DMS153 (cell line): ENCODE data around the gene RNU1-3.
"Not testable (repeated sequence)": the region's sequence is repeated elsewhere in the genome, so short reads cannot be mapped to it uniquely, and the experiment has no call there.

Source experiments
- DNase-seq: peaks from one replicate; lab custom pipeline; 2025; lab: John Stamatoyannopoulos, UW

Gene RNU1-3

GRCh38 chr1:16656574-16656973 is 10.2 kb downstream of the RNU1-3 start:
- DNase-seq = not testable (repeated sequence)

DNA sequence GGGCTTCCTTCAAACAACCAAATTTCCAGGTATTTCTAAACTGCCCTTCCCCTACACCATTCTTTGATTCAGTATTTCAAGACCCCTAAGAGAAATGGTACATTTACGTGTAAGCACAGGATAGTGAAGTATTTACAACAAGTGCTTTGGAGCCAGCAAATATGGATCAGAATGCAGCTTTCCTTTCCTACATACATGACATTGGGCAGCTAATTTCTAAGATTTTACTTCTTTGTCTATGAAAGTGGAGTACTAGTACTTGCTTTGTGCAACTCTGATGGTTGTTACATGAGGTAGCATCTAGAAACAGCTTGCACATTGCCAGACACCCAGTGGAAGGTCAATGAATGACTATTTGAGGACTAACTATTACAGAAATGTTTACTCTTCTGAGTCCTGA is 15.2 kb downstream of the RNU1-3 start:
- DNase-seq = not testable (repeated sequence)

- DNase-seq = not testable (repeated sequence)
Observed at GRCh38 chr1:16649960-16650359, 16.8 kb downstream of the RNU1-3 start.

GRCh38 chr1:16649390-16649789 is 17.4 kb downstream of the RNU1-3 start:
- not testable (repeated sequence) for DNase-seq

DNA sequence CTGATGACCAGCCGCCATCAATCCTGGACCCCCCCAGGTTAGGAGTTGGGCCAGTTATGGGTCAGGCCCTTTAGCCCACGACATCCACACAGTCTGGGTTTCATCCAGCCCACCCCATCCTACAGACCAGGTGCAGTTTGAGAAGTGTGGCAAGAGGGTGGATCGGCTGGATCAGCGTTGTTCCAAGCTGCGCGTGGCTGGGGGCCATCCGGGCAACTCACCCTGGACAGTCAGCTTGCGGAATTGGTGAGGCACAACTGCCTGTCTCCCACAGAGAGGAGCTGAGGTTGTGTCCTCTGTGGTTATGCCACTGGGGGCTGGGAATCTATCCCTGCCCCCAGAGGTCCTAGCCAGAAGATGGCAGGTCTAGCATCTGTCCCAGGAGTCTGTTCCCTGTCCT is 18.0 kb downstream of the RNU1-3 start:
- not testable (repeated sequence) for DNase-seq

DNA sequence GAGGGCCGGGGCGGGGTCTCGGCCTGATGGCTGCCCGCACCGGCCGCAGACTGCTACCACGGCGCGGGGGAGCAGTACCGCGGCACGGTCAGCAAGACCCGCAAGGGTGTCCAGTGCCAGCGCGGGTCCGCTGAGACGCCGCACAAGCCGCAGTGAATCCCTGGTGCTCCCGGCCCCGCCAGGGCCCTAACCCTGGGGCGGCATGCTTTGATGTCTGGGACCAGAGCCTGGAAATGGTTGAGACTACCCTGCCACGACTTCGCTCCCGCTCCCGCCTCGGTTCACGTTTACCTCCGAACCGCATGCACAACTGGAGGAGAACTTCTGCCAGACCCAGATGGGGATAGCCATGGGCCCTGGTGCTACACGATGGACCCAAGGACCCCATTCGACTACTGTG is 18.5 kb downstream of the RNU1-3 start:
- not testable (repeated sequence) for DNase-seq

DNA sequence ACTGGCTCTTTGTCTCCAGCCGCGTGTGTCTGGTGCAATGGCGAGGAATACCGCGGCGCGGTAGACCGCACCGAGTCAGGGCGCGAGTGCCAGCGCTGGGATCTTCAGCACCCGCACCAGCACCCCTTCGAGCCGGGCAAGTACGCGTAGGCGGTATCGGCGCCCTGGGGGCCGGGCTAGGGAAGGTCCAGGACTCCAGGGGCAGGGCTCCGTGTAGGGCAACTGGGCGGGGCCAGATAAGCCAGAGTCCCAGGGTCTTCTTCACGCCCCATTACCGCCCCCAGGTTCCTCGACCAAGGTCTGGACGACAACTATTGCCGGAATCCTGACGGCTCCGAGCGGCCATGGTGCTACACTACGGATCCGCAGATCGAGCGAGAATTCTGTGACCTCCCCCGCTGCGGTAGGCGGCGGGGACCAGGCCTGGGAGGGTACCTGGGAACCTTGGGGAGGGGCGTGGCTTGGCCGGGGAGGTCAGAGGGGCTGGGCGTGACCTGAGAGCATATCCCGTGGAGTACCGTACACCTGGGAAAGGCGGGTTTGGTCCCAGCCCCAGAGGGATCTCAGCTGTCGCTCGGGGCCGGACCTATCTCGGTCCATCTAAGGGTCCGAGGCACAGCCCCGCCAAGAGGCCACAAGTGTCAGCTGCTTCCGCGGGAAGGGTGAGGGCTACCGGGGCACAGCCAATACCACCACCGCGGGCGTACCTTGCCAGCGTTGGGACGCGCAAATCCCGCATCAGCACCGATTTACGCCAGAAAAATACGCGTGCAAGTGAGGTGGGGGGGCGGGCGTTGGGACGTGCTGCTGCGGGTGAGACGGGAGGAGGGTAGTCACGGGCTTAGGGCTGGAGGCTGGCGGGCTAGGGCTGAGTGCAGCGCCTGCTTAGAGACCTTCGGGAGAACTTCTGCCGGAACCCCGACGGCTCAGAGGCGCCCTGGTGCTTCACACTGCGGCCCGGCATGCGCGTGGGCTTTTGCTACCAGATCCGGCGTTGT is 19.3 kb downstream of the RNU1-3 start:
- not testable (repeated sequence) for DNase-seq

DNA sequence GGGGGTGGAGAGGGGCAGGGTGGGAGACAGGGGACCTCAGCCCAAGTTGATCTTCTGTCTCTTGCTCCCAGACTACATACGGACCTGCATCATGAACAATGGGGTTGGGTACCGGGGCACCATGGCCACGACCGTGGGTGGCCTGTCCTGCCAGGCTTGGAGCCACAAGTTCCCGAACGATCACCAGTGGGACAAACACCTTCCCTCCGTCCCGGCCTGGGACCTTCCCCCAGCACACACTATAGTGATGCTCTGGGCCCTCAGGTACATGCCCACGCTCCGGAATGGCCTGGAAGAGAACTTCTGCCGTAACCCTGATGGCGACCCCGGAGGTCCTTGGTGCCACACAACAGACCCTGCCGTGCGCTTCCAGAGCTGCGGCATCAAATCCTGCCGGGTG is 20.0 kb downstream of the RNU1-3 start:
- not testable (repeated sequence) for DNase-seq

- not testable (repeated sequence) for DNase-seq
Observed at GRCh38 chr1:16646061-16646664, 20.6 kb downstream of the RNU1-3 start.

DNA sequence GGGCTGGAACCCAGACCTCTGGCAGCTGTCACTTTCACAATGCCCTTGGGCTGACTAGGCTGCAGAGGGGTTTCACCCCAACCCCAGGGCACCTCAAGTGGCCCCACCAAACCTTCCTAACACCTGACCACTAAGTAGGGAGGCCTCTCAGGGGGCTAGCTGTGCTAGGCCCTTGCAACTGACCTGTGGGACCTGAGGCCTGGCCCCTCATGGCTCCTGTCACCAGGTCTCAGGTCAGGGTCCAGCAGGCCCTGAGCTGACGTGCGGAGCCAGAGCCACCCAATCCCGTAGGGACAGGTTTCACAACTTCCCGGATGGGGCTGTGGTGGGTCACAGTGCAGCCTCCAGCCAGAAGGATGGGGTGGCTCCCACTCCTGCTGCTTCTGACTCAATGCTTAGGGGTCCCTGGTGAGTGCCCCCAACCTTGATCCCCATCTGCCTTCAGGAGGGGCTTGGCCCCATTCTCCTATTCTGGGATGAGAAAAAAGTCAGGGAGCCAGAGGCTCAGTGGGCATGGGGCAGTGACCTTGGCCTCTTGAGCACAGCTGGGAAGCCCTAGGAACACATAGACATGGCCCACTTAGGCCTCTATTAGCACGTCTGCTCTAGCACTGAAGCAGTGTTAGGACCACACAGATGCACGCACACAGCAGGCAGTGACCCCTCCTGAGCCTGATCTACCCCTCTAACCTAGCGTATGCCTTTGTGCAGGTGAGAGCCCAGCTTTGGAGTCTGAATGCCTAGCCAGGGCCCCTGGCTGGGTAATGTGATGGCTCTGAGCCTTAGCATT is 21.3 kb downstream of the RNU1-3 start:
- not testable (repeated sequence) for DNase-seq

- DNase-seq = peak; percentile 86
Observed at GRCh38 chr1:16644482-16645270, 22.1 kb downstream of the RNU1-3 start.

DNA sequence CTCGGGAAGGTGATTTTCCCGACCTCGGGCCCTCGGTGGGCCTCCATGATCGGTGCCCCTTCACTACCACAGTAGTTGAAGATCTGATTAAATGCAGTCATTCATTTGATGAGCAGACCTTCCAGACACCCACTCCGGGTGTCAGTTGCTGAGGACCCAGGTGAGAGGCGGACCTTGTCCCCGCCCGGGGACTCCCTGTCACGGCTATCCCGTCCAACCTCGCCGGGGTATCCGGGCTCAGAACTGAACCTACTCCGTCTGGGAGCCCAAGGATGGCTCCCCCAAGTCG is 22.6 kb downstream of the RNU1-3 start:
- no peak for DNase-seq

DNA sequence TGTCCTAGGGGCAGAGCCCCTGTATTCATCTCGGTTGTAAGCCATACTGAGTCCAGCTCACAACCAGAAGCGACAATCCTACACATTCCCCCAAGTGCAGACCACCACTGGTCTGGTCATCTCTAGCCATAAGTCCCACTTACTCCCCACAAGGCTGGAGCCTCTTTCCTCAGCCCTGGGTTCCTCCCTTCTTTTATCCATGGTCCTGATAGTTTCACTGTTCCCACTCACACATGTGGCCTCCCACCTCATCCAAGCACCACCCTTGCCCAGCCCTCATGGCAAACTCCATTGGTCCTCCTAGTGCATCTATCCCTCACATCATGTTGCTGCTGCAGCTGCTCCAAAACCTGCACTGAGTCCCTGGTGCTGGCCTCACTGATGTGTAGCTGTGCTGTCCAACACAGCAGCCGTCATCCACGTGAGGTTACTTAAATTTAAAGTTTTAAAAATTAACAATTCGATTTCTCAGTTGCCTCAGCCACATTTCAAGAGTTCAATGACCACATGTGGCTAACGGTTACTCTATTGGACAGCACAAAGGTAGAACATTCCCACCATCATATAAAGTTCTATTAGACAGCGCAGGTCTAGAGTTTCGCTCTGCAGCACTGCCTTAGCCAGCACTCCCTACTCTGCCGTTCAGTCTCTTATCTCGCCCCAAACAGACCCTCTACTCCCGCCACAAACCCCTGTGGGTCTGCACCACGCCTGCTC is 23.1 kb downstream of the RNU1-3 start:
- DNase-seq = not testable (repeated sequence)

- DNase-seq = not testable (repeated sequence)
Observed at GRCh38 chr1:16643001-16643411, 23.7 kb downstream of the RNU1-3 start.

- DNase-seq = not testable (repeated sequence)
Observed at GRCh38 chr1:16642025-16642966, 24.5 kb downstream of the RNU1-3 start.

DNA sequence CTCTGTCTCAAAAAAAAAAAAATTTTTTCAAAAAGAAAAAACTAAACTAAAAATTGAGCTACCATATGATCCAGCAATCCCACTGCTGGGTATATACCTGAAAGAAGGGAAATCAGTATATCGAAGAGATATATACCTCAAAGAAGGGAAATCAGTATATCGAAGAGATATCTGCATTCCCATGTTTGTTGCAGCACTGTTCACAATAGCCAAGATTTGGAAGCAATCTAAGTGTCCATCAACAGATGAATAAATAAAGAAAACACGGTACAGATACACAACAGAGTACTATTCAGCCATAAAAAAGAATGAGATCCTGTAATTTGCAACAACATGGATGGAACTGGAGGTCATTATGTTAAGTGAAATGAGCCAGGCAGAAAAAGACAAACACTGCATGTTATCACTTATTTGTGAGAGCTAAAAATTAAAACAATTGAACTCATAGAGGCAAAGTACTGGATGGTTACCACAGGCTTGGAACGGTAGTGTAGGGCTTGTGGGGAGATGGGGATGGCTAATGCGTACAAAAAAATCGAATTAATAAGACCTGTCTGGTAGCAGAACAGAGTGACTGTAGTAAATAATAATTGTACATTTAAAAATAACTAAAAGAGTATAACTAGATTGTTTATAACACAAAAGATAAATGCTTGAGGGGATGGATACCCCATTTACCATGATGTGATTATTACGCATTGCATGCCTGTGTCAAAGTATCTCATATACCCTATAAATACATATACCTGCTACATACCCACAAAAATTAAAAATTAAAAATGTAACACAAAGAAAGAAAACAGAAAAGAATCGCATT is 25.4 kb downstream of the RNU1-3 start:
- DNase-seq = not testable (repeated sequence)

GRCh38 chr1:16639091-16640031 is 27.4 kb downstream of the RNU1-3 start:
- DNase-seq = not testable (repeated sequence)
